Mammary epithelial cell (primary cell): ENCODE measurements around the gene WDR48.

ENCODE experiments used
- CTCF ChIP-seq, 2 donors: IDR thresholded peaks in 1 of 2; conservative IDR thresholded peaks in 1 of 2; 2 replicates each; pipeline ENCODE4 v1.5.1; 2011 to 2012; ENCODE audit warnings: inconsistent platforms in 2 of 2, low read length in 2 of 2, mild to moderate bottlenecking in 2 of 2, control low read depth in 1 of 2, low read depth in 1 of 2; ENCODE audit not compliant: insufficient read depth in 1 of 2; ENCODE audit errors: extremely low read depth in 1 of 2
- EZH2 ChIP-seq: IDR thresholded peaks from 2 replicates; pipeline ENCODE4 v1.6.1; 2012; ENCODE audit warnings: low read length, inconsistent platforms, borderline replicate concordance

- TF ChIP-seq CTCF (conservative IDR thresholded peaks at IDR 0.05 in 1 of 2, IDR thresholded peaks at IDR 0.05 in 1 of 2; ENCODE audit: extremely low read depth in 1 of 2, insufficient read depth in 1 of 2, low read depth in 1 of 2, low read length in 2 of 2) = no peak
- no peak for TF ChIP-seq EZH2
These were observed 60.7 kb downstream of the WDR48 start for GRCh38 chr3:39112535-39112934.
